Hepatocyte (in vitro differentiated cells): ENCODE data around the gene THRAP3. TPM values are rescaled to one million over a fixed set of nuclear protein-coding genes. Genes with fewer than 3 reads are reported as not detected.

Experiments used
- DNase-seq: peaks from one replicate; pipeline ENCODE4 v3.0.0-alpha.2; 2016; ENCODE audit warnings: low spot score
- H2AFZ ChIP-seq: fragments of 200-600 bp; sonication (generic); 2 replicates; pipeline ENCODE4 v1.6.0; 2016; ENCODE audit warnings: antibody characterized with exemption, mild to moderate bottlenecking
- H3K27ac ChIP-seq: fragments of 200-600 bp; sonication (generic); 2 replicates; pipeline ENCODE4 v1.5.1; 2016; ENCODE audit warnings: mild to moderate bottlenecking
- H3K27me3 ChIP-seq: fragments of 200-600 bp; sonication (generic); 2 replicates; pipeline ENCODE4 v1.6.1; 2016
- H3K36me3 ChIP-seq: fragments of 200-600 bp; sonication (generic); replicated peaks from 2 replicates; pipeline ENCODE4 v1.5.1; 2016; ENCODE audit warnings: low read depth; ENCODE audit not compliant: insufficient read depth
- H3K4me1 ChIP-seq: fragments of 200-600 bp; sonication (generic); 2 replicates; pipeline ENCODE4 v1.5.1; 2016; ENCODE audit warnings: mild to moderate bottlenecking, moderate library complexity; ENCODE audit not compliant: insufficient read depth
- H3K4me2 ChIP-seq: fragments of 200-600 bp; sonication (generic); 2 replicates; pipeline ENCODE4 v1.6.0; 2016
- H3K4me3 ChIP-seq: fragments of 200-600 bp; sonication (generic); 2 replicates; pipeline ENCODE4 v1.5.1; 2016; ENCODE audit warnings: mild to moderate bottlenecking
- H3K79me2 ChIP-seq: fragments of 200-600 bp; sonication (generic); 2 replicates; pipeline ENCODE4 v1.6.0; 2017; ENCODE audit warnings: mild to moderate bottlenecking
- H3K9me2 ChIP-seq: fragments of 200-600 bp; sonication (generic); replicated peaks from 2 replicates; pipeline ENCODE4 v1.6.0; 2017; ENCODE audit warnings: mild to moderate bottlenecking; ENCODE audit not compliant: insufficient read depth
- H3K9me3 ChIP-seq: fragments of 200-600 bp; sonication (generic); 2 replicates; pipeline ENCODE4 v1.5.1; 2016; ENCODE audit warnings: low read depth, mild to moderate bottlenecking
- H4K20me1 ChIP-seq: fragments of 200-600 bp; sonication (generic); 2 replicates; pipeline ENCODE4 v1.6.0; 2016; ENCODE audit warnings: mild to moderate bottlenecking; ENCODE audit not compliant: insufficient read depth, poor library complexity, severe bottlenecking
- EZH2 ChIP-seq: fragments of 200-600 bp; sonication (generic); IDR thresholded peaks from 2 replicates; pipeline ENCODE4 v1.6.1; 2016; ENCODE audit warnings: antibody characterized with exemption, mild to moderate bottlenecking, borderline replicate concordance
- EZH2phosphoT487 ChIP-seq: fragments of 200-600 bp; sonication (generic); IDR thresholded peaks from one replicate; pipeline ENCODE4 v1.6.1; 2018; ENCODE audit warnings: antibody characterized with exemption, mild to moderate bottlenecking, low read depth, moderate library complexity; ENCODE audit not compliant: unreplicated experiment, severe bottlenecking
- WGBS: methylation state at CpG from one replicate; pipeline ENCODE4 v1.1.6; 2016; ENCODE audit warnings: low lambda C conversion rate; ENCODE audit errors: missing lambda C conversion rate; 5-methylcytosine and 5-hydroxymethylcytosine counted together
- polyA plus RNA-seq: library from polyadenylated mRNA; unstranded; fragments of >200 nt; fragmentation: Nextera tagmentation; extraction: Ambion mirVana; gene quantifications from 2 replicates; pipeline ENCODE4 v1.2.1, GENCODE V29; 2016
- total RNA-seq: library from RNA; depleted of rRNA; stranded (reverse); fragments of >200 nt; gene quantifications from 2 replicates; pipeline ENCODE4 v1.2.3, GENCODE V29; 2014
- TF ChIP-seq, protein P1 (sequence below): fragments of 200-600 bp; sonication (generic); IDR thresholded peaks from 2 replicates; pipeline ENCODE4 v1.5.1; 2016; ENCODE audit warnings: antibody characterized with exemption, mild to moderate bottlenecking; ENCODE audit not compliant: poor library complexity

The THRAP3 gene
- total and polyA plus RNA-seq, 2 experiments from 2014 or later = 45.8 to 82.7 TPM

DNA sequence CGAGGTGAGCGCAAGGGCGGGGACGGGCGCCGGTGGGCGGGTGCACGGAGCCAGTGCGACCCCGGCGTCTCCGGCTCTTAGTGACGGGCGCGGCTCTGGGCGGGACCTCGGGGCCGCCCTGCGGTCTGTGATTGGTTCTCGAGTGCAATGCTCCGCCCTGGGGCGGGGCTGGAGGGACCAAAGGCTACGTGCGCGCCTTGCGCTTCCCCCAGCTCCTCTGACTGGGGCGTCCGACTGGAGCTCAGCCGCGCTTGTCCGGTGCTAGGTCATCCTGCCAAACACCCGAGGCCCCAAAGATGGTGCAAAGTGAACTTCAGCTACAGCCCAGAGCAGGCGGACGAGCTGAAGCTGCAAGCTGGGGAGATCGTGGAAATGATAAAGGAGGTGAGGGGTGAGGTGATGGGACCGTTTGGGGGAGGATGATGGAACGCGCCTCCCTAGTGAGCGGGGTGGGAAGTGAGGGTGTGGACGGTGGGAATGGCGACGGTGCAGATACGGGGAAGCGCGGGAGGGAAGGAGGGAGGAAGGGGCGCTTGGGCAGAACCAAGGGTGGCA is 82.7 kb downstream of the THRAP3 start:
- H3K9me2 ChIP-seq = no peaks in the 10 kb centered on the region
- peak overlapping the region; percentile 93 for H3K27ac ChIP-seq
- H3K9me3 ChIP-seq = no peaks in the 10 kb centered on the region
- H4K20me1 ChIP-seq = no peaks in the 10 kb centered on the region
- H3K4me3 ChIP-seq = peak overlapping the region; percentile 35
- no peaks in the 10 kb centered on the region for H3K27me3 ChIP-seq
- peak overlapping the region; percentile 95 for H3K4me2 ChIP-seq
- peak; percentile 98 for DNase-seq
- H3K36me3 ChIP-seq = no peaks in the 10 kb centered on the region
- H2AFZ ChIP-seq = peak overlapping the region; percentile 49
- H3K79me2 ChIP-seq = no peaks in the 10 kb centered on the region
- H3K4me1 ChIP-seq = peaks cover 10% of the 10 kb centered on the region
- no peak for TF ChIP-seq EZH2
- TF ChIP-seq EZH2phosphoT487 = no peak
- TF ChIP-seq, protein P1, sequence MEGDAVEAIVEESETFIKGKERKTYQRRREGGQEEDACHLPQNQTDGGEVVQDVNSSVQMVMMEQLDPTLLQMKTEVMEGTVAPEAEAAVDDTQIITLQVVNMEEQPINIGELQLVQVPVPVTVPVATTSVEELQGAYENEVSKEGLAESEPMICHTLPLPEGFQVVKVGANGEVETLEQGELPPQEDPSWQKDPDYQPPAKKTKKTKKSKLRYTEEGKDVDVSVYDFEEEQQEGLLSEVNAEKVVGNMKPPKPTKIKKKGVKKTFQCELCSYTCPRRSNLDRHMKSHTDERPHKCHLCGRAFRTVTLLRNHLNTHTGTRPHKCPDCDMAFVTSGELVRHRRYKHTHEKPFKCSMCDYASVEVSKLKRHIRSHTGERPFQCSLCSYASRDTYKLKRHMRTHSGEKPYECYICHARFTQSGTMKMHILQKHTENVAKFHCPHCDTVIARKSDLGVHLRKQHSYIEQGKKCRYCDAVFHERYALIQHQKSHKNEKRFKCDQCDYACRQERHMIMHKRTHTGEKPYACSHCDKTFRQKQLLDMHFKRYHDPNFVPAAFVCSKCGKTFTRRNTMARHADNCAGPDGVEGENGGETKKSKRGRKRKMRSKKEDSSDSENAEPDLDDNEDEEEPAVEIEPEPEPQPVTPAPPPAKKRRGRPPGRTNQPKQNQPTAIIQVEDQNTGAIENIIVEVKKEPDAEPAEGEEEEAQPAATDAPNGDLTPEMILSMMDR = no peak
- 3% methylated on average over 26 of the region's 46 CpGs for WGBS

DNA sequence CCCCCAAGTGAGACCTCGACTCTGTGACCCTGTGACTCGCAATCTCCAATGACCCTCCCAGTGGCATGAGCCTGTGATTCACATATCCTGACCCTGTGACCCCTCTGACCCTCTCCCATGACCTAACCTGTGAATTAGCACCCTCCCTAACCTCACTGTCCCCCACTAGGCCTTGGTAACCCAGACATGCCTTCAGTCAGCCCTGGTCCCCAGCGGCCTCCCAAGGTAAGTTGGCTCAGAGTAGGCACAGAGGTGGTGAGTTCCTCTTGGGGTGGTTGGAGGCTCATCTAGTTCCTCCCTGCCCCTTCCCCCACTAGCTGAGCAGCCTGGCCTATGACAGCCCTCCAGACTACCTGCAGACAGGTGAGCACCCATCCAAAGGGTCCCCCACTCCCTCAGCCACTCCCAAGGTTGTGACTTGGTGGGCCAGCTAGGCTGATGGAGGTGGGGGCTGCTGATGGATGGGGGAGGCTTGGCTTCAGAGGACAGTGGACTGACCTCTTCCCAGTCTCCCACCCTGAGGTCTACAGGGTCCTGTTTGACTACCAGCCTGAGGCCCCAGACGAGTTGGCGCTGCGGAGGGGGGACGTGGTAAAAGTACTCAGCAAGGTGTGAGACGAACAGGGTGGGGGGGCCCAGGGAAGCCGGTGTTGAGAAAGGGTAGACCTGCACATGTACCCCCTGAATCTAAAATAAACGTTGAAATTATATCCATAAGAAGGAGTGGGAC is 83.5 kb downstream of the THRAP3 start:
- TF ChIP-seq, protein P1 = no peak
- no peak for TF ChIP-seq EZH2phosphoT487
- Histone ChIP-seq H3K4me1 (peaks cover 10% of the 10 kb centered on the region), H2AFZ (no peak overlapping the region), H3K9me3 (no peaks in the 10 kb centered on the region), H3K36me3 (no peaks in the 10 kb centered on the region), H3K79me2 (no peaks in the 10 kb centered on the region), H3K4me2 (peak overlapping the region; percentile 95), H3K9me2 (no peaks in the 10 kb centered on the region), H3K27me3 (no peaks in the 10 kb centered on the region), H3K4me3 (no peak overlapping the region), H3K27ac (no peak overlapping the region), H4K20me1 (no peaks in the 10 kb centered on the region)
- WGBS = 86% methylated on average over 9 of the region's 10 CpGs
- no peak for DNase-seq

DNA sequence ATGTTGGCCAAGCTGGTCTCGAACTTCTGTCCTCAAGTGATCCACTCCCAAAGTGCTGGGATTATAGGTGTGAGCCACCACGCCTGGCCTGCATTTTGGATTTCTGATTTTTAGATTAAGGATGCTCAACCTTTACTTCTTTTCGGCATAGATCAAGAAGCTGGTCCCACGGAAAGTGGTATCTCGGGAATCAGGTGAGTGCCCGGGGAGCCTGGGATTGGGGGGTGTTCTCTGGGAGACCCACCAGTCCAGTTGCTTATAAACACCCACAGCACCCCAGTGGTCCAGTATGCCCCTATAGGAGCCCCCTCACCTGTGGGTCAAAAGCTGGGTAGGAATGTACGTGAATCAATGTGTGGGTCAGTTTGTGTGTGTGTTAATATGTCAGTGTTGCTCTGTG is 85.2 kb downstream of the THRAP3 start:
- DNase-seq = no peak
- H3K4me3 ChIP-seq = no peak overlapping the region
- H3K36me3 ChIP-seq = no peaks in the 10 kb centered on the region
- H3K79me2 ChIP-seq = no peaks in the 10 kb centered on the region
- WGBS = 97% methylated on average over 7 of the region's 7 CpGs
- peaks cover 10% of the 10 kb centered on the region for H3K4me1 ChIP-seq
- no peak overlapping the region for H2AFZ ChIP-seq
- H3K9me3 ChIP-seq = no peaks in the 10 kb centered on the region
- no peak for TF ChIP-seq EZH2
- TF ChIP-seq EZH2phosphoT487 = no peak
- H4K20me1 ChIP-seq = no peaks in the 10 kb centered on the region
- no peaks in the 10 kb centered on the region for H3K9me2 ChIP-seq
- no peak overlapping the region for H3K27ac ChIP-seq
- H3K27me3 ChIP-seq = no peaks in the 10 kb centered on the region
- no peak overlapping the region for H3K4me2 ChIP-seq

DNA sequence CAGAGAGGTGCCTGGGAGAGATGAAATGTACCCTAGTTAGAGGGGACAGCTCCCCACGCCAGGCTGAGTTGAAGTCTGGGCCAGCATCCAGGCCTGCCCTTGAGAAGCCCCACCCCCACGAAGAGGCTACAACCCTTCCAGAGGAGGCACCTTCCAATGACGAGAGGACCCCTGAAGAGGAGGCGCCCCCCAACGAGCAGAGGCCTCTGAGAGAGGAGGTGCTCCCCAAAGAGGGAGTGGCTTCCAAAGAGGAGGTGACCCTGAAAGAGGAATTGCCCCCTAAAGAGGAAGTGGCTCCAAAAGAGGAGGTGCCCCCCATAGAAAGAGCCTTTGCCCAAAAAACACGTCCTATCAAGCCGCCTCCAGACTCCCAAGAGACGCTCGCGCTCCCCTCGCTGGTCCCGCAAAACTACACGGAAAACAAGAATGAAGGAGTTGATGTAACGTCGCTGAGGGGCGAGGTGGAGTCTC is 96.1 kb downstream of the THRAP3 start:
- no peaks in the 10 kb centered on the region for H3K36me3 ChIP-seq
- no peaks in the 10 kb centered on the region for H4K20me1 ChIP-seq
- H3K27ac ChIP-seq = peak overlapping the region; percentile 96
- H3K9me2 ChIP-seq = no peaks in the 10 kb centered on the region
- no peak for DNase-seq
- H3K79me2 ChIP-seq = peaks cover 12% of the 10 kb centered on the region
- H3K4me3 ChIP-seq = peak overlapping the region; percentile 27
- H3K4me1 ChIP-seq = peaks cover 35% of the 10 kb centered on the region
- H3K9me3 ChIP-seq = no peaks in the 10 kb centered on the region
- 49% methylated on average over 16 of the region's 16 CpGs for WGBS
- TF ChIP-seq, protein P1 = no peak
- TF ChIP-seq EZH2phosphoT487 (no peak), EZH2 (no peak)
- peak overlapping the region; percentile 98 for H3K4me2 ChIP-seq
- H2AFZ ChIP-seq = no peak overlapping the region
- no peaks in the 10 kb centered on the region for H3K27me3 ChIP-seq
